GM18951 (cell line): ENCODE data around the gene CITED4.

Experiments used
- POLR2A ChIP-seq: IDR thresholded peaks from 4 replicates; pipeline ENCODE4 v1.6.1; 2011; ENCODE audit warnings: mild to moderate bottlenecking; ENCODE audit not compliant: insufficient read length, insufficient read depth; ENCODE audit errors: extremely low read depth
- in situ Hi-C: fragments of 300-500 bp; cut with MboI; formaldehyde crosslinking; loops from one replicate; pipeline ENCODE4 v1.12.0; 2022; ENCODE audit warnings: low sequenced_read_pairs, mixed read lengths, inconsistent platforms; ENCODE audit not compliant: unreplicated experiment

CITED4 gene

DNA sequence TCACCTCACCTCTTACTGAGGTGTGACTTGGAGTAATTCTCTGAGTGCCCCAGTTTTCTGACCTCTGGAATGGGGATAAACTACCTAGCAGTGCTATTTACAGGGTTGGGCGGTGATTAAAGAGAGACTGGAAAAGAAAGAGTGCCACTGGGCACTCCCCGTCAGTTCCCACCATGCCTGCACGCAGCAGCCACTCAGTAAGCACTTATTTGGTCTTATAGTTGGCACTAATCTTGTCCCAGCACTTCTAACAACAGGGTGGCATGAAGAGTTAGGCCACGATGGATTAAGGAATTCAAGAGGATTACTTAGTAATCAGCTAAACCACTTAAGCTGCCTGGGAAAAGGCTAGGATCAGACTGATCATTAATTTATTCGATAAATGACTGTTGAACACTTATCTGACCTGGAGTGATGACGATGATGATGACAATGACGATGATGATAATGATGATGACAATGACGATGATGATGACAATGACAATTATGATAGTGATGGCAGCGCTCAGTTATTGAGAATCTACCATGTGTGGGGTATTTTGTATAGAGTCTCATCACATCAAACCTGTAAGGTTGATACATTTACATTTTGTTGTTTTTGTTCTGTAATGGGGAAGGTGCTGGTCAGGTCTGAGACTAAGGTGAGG lies 5.4 kb downstream of the CITED4 start:
- in situ Hi-C loops, result loop anchor here (5.0 kb wide), 1 partner anchor 96 kb away; no protein-coding TSS in a partner anchor
- TF ChIP-seq POLR2A, result no peak

DNA sequence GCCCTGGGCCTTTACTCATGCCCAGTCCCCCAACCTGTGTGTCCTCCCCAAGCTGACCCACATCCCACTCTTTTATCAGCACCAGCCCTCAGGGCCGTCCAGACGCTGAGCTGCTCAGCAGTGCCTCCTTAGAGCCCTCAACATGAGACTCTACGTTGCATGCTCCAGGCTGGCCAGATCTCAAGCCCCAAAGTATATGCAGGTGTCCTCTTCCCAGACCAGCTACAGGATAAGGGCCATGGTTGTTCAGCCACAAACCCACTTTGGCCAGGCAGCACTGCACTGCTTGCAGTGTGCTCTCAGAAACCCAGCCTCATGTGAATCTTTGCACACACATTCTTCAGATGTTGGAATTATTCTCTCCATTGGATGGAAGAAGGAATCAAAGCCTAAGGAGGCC lies 6.0 kb downstream of the CITED4 start:
- no peak for TF ChIP-seq POLR2A
- in situ Hi-C loops, result loop anchor here (5.0 kb wide), 1 partner anchor 96 kb away; no protein-coding TSS in a partner anchor

DNA sequence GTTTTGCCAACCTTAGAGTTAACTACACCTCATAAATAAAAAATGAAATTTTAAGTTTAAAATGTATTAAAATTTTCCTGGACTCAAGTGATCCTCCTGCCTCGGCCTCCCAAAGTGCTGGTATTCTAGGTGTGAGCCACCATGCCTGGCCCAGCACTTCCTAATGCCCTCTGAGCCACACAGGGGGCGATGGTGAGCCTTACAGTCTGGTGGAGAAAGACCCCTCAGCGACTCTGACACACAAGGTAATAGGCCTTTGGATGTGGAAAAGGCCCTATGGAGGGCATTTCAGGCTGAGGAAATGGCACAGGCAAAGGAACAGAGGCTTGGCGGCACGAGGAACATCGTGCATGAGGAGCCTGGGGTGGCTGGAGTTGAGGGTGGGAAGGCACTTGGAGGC lies 6.7 kb downstream of the CITED4 start:
- in situ Hi-C loops, result loop anchor here (5.0 kb wide), 1 partner anchor 97 kb away; no protein-coding TSS in a partner anchor

GRCh38 chr1:40853885-40854170 lies 8.3 kb downstream of the CITED4 start:
- TF ChIP-seq POLR2A, result no peak
- in situ Hi-C loops, result no loop called here

More for the DNA sequence above, 6.7 kb downstream of the CITED4 start:
- no peak for TF ChIP-seq POLR2A

GRCh38 chr1:40853113-40853884 lies 8.9 kb downstream of the CITED4 start:
- in situ Hi-C loops, result no loop called here
- no peak for TF ChIP-seq POLR2A

- in situ Hi-C loops, result no loop called here
- TF ChIP-seq POLR2A, result no peak
These were observed 10.5 kb downstream of the CITED4 start for GRCh38 chr1:40851643-40852042.

- in situ Hi-C loops, result loop anchor here (10.0 kb wide), 1 partner anchor 75 kb away; no protein-coding TSS in a partner anchor
- no peak for TF ChIP-seq POLR2A
These were observed 12.2 kb downstream of the CITED4 start for GRCh38 chr1:40849801-40850592.

- no peak for TF ChIP-seq POLR2A
- in situ Hi-C loops, result loop anchor here (10.0 kb wide), 1 partner anchor 74 kb away; no protein-coding TSS in a partner anchor
These were observed 13.5 kb downstream of the CITED4 start for GRCh38 chr1:40848530-40849189.

- in situ Hi-C loops, result loop anchor here (10.0 kb wide), 1 partner anchor 72 kb away; no protein-coding TSS in a partner anchor
- no peak for TF ChIP-seq POLR2A
These were observed 15.0 kb downstream of the CITED4 start for GRCh38 chr1:40847023-40847745.

DNA sequence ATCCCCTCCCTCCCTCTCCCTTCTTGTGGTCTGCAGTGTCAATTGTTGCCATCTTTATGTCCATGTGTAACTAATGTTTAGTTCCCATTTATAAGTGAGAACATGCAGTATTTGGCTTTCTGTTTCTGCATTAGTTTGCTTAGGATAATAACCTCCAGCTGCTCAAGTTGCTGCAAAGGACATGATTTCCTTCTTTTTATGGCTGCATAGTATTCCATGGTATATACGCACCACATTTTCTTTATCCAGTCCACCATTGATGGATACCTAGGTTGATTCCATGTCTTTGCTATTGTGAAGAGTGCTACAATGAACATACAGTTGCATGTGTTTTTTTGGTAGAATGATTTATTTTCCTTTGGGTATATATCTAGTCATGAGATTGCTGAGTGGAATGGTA lies 16.3 kb downstream of the CITED4 start:
- TF ChIP-seq POLR2A, result no peak
- in situ Hi-C loops, result loop anchor here (10.0 kb wide), 1 partner anchor 71 kb away; no protein-coding TSS in a partner anchor

- in situ Hi-C loops, result loop anchor here (10.0 kb wide), 1 partner anchor 70 kb away; no protein-coding TSS in a partner anchor
- no peak for TF ChIP-seq POLR2A
These were observed 17.0 kb downstream of the CITED4 start for GRCh38 chr1:40844887-40845878.

DNA sequence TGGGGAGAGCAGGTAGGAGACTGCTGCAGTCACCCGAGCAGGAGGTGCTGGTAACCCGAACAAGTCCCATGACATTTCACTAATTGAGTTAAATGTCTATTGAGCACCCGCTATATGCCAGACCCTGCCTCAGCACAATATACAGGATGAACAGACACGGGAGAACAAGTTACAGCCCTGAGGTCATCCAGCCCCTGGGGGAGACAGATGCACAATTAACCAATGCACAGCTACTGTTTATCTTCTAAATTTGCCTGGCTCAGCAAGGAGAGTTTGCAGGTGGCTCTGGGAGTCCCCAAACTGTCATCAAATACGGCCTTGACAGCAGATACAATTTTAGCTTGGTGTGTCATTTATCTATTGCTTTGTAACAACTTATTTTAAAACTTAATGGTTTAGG lies 18.1 kb downstream of the CITED4 start:
- in situ Hi-C loops, result loop anchor here (10.0 kb wide), 1 partner anchor 69 kb away; no protein-coding TSS in a partner anchor

More for the DNA sequence above, 18.1 kb downstream of the CITED4 start:
- no peak for TF ChIP-seq POLR2A
